ENCODE results near the gene JMJD4.

DNA sequence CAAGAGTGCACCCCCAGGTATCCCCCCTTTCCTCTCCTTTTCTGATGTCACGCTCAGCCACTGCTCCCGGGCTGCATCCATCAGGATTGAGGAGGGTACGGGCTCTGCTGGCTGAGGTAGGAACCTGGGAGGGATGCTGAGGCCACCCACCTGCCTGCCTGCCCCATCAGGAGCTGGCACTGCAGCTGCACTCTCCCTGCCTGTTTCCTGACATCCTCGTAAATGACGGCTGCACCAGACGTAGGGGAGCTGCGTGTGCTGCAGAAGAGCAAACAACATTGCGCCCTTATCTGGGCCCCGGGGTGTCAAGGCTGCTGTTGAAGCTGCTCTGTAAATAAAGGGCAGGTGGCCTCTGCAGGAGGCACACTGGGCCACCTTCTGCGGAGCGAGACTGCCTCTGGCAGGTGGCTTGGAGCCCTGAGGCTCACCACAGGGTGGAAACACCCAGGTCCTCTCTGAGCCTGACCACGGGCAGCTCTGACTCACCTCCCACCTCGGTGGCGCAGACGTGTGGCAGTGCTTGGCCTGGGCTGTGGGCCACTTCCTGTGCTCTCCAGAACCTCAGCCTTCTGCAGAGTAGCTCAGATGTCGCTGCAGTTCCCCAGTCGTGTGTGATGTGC is 31.0 kb upstream of the JMJD4 start:
- TF ChIP-seq, protein P1, sequence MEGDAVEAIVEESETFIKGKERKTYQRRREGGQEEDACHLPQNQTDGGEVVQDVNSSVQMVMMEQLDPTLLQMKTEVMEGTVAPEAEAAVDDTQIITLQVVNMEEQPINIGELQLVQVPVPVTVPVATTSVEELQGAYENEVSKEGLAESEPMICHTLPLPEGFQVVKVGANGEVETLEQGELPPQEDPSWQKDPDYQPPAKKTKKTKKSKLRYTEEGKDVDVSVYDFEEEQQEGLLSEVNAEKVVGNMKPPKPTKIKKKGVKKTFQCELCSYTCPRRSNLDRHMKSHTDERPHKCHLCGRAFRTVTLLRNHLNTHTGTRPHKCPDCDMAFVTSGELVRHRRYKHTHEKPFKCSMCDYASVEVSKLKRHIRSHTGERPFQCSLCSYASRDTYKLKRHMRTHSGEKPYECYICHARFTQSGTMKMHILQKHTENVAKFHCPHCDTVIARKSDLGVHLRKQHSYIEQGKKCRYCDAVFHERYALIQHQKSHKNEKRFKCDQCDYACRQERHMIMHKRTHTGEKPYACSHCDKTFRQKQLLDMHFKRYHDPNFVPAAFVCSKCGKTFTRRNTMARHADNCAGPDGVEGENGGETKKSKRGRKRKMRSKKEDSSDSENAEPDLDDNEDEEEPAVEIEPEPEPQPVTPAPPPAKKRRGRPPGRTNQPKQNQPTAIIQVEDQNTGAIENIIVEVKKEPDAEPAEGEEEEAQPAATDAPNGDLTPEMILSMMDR (conservative IDR thresholded peaks at IDR 0.05; ENCODE audit: low read depth, low read length) = no peak
- no peak for TF ChIP-seq RAD21 (IDR thresholded peaks at IDR 0.05; ENCODE audit: low read length)
- TF ChIP-seq MAFK (IDR thresholded peaks at IDR 0.05; ENCODE audit: low read depth, low read length) = no peak
- no peak for TF ChIP-seq CHD1 (IDR thresholded peaks at IDR 0.05; ENCODE audit: low read depth, low read length)
- TF ChIP-seq, protein P2, sequence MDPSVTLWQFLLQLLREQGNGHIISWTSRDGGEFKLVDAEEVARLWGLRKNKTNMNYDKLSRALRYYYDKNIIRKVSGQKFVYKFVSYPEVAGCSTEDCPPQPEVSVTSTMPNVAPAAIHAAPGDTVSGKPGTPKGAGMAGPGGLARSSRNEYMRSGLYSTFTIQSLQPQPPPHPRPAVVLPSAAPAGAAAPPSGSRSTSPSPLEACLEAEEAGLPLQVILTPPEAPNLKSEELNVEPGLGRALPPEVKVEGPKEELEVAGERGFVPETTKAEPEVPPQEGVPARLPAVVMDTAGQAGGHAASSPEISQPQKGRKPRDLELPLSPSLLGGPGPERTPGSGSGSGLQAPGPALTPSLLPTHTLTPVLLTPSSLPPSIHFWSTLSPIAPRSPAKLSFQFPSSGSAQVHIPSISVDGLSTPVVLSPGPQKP (IDR thresholded peaks at IDR 0.05; ENCODE audit: borderline replicate concordance, low read depth, low read length) = no peak
- no peak for TF ChIP-seq POLR2A (IDR thresholded peaks at IDR 0.05; ENCODE audit: low read depth, low read length)
- TF ChIP-seq, protein P3, sequence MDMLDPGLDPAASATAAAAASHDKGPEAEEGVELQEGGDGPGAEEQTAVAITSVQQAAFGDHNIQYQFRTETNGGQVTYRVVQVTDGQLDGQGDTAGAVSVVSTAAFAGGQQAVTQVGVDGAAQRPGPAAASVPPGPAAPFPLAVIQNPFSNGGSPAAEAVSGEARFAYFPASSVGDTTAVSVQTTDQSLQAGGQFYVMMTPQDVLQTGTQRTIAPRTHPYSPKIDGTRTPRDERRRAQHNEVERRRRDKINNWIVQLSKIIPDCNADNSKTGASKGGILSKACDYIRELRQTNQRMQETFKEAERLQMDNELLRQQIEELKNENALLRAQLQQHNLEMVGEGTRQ (IDR thresholded peaks at IDR 0.05; ENCODE audit: low read depth, low read length) = no peak
- no peak for TF ChIP-seq CEBPB (IDR thresholded peaks at IDR 0.05; ENCODE audit: low read depth, low read length)
- TF ChIP-seq SMC3 (IDR thresholded peaks at IDR 0.05; ENCODE audit: low read depth, low read length) = no peak
- TF ChIP-seq BHLHE40 (IDR thresholded peaks at IDR 0.05; ENCODE audit: low read depth, low read length) = no peak
- TF ChIP-seq FOS (IDR thresholded peaks at IDR 0.05; ENCODE audit: low read depth, low read length) = no peak
